HG03097 (cell line): ENCODE measurements around the gene SPTBN1.
A peak's percentile ranks its signal among the peaks of the same experiment; 100 is the strongest.

Experiments used
- ATAC-seq: cut with Tn5 transposase; IDR thresholded peaks from one replicate; pipeline ENCODE4 v1.9.1; 2021; ENCODE audit not compliant: unreplicated experiment, low FRiP score

Gene SPTBN1

GRCh38 chr2:54640834-54641540 is 184.9 kb downstream of the SPTBN1 start:
- ATAC-seq = no peak

DNA sequence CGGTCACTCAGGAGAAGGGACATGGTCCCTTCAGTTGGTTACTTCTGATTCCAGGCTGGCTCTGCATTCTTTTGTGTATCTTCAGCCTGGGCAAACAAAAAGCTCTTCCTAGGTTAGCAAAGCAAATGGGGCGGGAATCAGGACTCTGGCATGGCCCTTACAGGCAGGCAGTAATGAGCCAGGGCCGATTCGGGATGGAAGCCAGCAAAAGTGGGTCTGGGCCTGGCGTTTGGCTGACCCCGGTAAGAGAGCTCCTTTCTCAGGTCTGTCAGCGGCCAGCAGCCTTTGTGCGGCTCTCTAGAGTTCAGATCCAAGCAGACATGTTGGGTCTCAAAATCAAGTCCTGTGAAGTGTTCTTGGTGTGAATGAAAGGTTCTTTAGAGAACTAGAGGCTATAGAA is 185.9 kb downstream of the SPTBN1 start:
- ATAC-seq = no peak

DNA sequence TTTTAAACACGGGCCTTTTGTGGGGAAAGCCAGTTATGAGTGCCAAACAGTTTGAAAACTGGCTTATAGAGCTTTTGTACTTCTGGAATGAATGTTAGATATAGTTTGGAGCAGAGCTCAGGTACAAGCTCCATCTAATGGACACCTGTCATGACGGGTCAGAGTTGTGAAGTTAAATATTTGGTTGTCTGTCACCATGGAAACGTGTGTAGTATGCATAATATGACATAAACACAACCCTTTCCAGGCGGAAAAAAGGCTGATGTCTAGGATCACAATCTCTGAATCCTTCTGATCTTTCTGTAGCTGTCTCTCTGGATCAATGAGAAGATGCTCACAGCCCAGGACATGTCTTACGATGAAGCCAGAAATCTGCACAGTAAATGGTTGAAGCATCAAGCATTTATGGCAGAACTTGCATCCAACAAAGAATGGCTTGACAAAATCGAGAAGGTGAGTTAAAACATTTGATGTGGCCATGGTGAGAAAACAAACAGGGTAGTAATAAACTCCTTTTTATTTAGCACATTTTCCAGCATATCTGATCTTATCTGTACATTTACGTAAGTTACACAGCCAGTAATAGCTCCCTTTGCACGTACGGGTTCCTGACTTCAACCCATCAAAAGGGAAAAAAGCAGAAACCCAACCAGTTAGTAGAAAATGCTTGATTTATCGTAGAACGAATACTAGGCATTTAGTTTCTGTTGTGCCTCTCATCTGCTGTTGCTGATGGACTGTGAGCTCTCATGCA is 186.7 kb downstream of the SPTBN1 start:
- ATAC-seq = no peak

GRCh38 chr2:54644236-54644635 is 188.1 kb downstream of the SPTBN1 start:
- ATAC-seq = no peak

- ATAC-seq = no peak
These were observed 190.2 kb downstream of the SPTBN1 start for GRCh38 chr2:54646170-54646927.

GRCh38 chr2:54648256-54648655 is 192.1 kb downstream of the SPTBN1 start:
- no peak for ATAC-seq

- no peak for ATAC-seq
These were observed 193.1 kb downstream of the SPTBN1 start for GRCh38 chr2:54649191-54649590.

GRCh38 chr2:54649633-54650032 is 193.5 kb downstream of the SPTBN1 start:
- ATAC-seq = no peak

GRCh38 chr2:54650612-54651011 is 194.5 kb downstream of the SPTBN1 start:
- no peak for ATAC-seq

DNA sequence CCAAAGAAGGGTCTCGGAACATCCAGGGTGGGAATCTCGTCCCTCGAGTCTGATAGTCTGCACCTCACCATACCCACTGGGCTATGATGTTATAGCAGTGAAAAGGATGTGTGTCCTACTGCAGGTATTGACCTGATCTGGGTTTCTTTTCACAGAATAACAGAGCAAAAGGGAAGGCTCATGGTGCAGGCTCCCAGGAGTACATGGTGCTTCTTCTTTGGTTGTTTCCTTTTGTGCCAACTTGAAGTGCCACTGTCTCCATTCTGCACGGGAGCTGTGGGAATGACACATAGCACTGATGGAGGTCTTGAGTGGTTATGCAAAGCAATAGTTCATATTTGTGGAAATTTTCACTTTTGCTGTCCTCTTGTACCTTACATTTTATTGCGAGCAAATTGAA is 195.2 kb downstream of the SPTBN1 start:
- no peak for ATAC-seq

DNA sequence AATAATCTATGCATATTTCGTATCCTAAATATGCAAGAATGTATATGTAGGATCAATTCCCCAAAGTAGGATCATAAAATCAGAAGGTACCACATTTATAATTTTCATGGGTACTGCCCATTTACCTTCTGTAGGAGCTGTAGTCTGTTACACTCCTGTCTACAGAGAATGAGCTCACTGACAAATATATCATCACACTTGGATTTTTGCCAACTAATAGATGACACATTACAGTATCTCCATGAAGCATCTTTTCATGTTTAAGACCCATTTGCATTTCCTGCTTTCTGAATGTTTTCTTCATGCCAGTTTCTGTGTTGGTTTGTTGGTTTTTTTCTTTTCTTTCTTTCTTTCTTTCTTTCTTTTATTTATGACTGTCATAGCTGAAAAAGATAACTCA is 196.4 kb downstream of the SPTBN1 start:
- ATAC-seq = peak; percentile 67

GRCh38 chr2:54653572-54654204 is 197.6 kb downstream of the SPTBN1 start:
- no peak for ATAC-seq

DNA sequence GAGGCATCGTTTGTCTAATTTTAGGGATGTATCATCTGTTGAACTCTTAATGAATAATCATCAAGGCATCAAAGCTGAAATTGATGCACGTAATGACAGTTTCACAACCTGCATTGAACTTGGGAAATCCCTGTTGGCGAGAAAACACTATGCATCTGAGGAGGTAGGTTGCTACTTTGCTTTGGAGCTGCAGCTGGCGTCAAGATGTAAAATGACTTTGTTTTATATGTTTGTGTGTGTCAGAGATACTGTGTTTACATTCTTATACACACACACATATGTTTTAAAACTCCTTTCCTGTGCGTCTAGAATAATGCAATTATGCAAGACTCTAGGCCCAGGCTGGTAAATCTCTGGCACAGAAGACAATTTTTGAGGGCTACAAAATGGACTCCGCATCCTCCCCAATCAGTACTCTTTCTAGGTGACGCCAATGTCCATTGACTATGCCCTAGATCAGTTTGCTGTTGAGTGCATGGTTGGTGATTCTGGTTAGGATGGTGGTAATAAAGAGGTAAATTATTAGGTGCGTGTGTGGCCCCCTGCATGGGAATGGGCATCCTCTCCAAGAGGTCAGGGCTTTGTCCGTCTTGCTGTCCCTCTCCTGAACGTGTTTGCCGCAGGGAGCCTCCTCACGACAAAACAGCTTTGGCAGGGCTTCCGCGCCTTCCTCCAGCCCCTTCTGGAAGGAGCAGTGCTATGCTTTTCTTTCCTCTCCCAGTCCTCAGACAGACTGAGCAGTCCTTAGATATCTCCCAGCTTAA is 199.1 kb downstream of the SPTBN1 start:
- no peak for ATAC-seq

DNA sequence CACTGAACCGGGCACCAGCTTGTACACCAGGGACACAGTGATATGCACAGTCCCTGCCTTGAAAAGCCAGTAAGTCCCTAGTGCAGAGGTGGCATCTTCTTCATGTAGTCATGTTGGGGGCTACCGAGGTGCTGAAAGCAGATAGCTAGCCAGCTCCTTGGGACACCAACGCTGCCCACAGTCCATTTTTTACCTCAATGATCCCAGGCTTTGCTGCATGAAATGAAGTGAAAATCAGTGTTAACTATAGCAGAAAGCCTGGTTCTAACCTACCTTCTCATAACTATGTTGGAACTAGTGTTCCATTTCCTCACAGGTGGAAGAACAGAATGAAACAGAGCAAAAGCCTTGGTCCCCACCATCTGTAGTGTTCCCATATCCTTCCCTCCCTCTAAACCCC is 200.7 kb downstream of the SPTBN1 start:
- no peak for ATAC-seq

GRCh38 chr2:54657664-54658083 is 201.5 kb downstream of the SPTBN1 start:
- ATAC-seq = no peak

DNA sequence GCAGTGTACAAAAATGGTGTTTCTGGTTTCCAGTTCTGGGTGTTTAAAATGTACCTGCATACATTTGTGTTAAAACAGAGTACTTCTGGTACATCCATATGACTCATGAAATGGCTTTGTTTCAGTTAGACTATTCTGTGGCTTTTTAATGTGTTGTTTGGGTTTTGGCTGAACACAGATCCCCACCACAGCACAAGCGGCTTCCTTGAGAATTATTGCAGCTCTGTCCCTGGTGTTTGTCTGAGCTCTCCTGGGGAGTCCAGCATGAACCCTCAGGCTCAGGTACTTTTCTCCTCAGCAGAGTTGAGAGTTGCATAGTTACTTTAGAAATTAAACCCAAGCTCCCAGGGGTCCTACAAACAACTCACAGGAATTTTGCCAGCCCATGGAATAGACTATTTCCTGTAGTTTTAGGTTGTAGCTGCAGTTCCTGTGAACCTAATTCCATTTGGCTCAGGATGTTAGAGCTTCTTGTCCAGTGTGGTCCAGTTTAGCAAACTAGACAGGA is 202.5 kb downstream of the SPTBN1 start:
- ATAC-seq = no peak

DNA sequence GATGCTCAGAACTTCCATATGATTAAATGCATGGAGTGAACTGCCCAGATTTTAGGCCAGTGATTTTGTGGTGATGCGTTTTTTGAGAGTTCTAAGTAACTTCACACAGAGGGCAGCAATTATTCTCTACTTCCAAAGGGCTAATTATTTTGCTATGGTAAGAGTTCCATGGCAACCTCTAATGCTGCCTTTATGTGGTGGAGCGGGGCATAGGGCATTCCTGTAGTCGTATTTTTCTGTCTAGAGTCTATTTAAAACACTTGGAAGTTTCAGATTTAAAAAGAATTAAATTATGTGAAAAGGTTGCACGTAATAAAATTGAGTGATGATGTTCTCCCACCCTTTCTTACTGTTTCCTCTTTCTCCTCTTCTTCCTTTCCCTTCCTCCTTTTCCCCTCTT is 203.4 kb downstream of the SPTBN1 start:
- no peak for ATAC-seq

DNA sequence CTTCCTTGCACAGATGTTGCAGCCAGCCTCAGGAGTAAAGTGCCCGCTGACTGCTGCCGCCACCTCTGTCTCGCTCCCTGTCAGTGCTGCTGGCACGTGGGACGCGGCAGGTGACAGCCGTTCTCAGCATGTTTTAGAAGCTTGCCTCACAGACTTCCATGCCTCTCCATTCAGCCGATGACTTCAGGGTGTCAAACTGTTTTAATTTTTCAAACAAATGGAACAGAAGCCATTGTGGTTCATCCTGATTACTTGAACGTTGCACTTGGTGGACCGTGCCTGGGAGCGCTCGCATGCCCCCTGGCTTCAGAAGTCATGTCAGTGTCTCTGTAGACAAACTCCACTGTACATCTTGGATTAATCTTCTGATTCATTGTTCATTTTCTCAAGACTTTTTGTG is 204.6 kb downstream of the SPTBN1 start:
- no peak for ATAC-seq

GRCh38 chr2:54663424-54664030 is 207.4 kb downstream of the SPTBN1 start:
- ATAC-seq = no peak
